Adrenal gland (tissue), 5 donors: Measurements from ENCODE around the gene SMG6.

Source experiments
- CTCF ChIP-seq, 6 experiments: fragments of 450-650 bp in 4 of 6; fragments of 200-600 bp in 2 of 6; sonication (generic) in 1 of 6; IDR thresholded peaks; 1 replicate in 5 of 6; 2 replicates in 1 of 6; pipeline versions ENCODE4 v1.5.1 to v1.8.0; 2016 to 2021; ENCODE audit warnings: antibody characterized with exemption in 6 of 6, mild to moderate bottlenecking in 2 of 6, moderate library complexity in 1 of 6
- POLR2A ChIP-seq, 2 donors: fragments of 450-650 bp; IDR thresholded peaks; one replicate each; pipeline ENCODE4 v1.6.1; 2017; ENCODE audit warnings: antibody characterized with exemption in 2 of 2, mild to moderate bottlenecking in 2 of 2, moderate library complexity in 1 of 2
- donor health status: DM: no; HTN: no; CAD: no.

- no peak for TF ChIP-seq POLR2A (IDR thresholded peaks at IDR 0.05)
- no peak for TF ChIP-seq CTCF (IDR thresholded peaks at IDR 0.05)
Observed at GRCh38 chr17:2051933-2052559, 251.5 kb downstream of the SMG6 start.
